Measurements from ENCODE around the gene BPI.
"Not testable (repeated sequence)": the region's sequence is repeated elsewhere in the genome, so short reads cannot be mapped to it uniquely, and the experiment has no call there.

DNA sequence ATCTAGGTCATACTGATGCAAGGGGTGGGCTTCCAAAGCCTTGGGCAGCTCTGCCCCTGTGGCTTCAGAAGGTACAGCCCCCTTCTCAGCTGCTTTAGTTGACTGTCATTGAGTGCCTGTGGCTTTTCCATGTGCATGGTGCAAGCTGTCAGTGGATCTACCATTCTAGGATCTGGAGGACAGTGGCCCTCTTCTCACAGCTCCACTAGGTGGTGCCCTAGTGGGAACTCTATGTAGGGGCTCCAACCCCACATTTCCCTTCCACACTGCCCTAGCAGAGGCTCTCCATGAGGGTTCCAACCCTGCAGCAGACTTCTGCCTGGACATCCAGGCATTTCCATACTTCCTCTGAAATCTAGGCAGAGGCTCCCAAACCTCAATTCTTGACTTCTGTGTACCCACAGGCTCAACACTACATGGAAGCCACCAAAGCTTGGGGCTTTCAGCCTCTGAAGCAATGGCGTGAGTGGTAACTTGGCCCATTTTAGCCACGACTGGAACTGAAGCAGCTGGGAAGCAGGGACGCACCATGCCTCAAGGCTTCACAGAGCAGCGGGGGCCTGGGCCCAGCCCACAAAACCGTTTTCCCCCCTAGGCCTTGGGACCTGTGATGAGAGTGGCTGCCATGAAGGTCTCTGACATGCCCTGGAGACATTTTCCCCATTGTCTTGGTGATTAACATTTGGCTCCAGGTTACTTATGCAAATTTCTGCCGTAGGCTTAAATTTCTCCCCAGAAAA, 22.6 kb upstream of the BPI start:
- TF ChIP-seq, protein P1, sequence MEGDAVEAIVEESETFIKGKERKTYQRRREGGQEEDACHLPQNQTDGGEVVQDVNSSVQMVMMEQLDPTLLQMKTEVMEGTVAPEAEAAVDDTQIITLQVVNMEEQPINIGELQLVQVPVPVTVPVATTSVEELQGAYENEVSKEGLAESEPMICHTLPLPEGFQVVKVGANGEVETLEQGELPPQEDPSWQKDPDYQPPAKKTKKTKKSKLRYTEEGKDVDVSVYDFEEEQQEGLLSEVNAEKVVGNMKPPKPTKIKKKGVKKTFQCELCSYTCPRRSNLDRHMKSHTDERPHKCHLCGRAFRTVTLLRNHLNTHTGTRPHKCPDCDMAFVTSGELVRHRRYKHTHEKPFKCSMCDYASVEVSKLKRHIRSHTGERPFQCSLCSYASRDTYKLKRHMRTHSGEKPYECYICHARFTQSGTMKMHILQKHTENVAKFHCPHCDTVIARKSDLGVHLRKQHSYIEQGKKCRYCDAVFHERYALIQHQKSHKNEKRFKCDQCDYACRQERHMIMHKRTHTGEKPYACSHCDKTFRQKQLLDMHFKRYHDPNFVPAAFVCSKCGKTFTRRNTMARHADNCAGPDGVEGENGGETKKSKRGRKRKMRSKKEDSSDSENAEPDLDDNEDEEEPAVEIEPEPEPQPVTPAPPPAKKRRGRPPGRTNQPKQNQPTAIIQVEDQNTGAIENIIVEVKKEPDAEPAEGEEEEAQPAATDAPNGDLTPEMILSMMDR (IDR thresholded peaks at IDR 0.05; ENCODE audit: insufficient read depth, low read length, poor library complexity, severe bottlenecking), result peak; percentile 9
- TF ChIP-seq EZH2phosphoT487 (conservative IDR thresholded peaks at IDR 0.05; ENCODE audit: low read length), result not testable (repeated sequence)

Data from SU-DHL-6 (cell line).